HepG2 (cell line): ENCODE data around the gene WDR70. TPM values are rescaled to one million over a fixed set of nuclear protein-coding genes. Genes with fewer than 3 reads are reported as not detected.

Experiments
- ATAC-seq: fragments of 200-7000 bp; cut with Tn5 transposase; 3 replicates; pipeline ENCODE4 v1.9.1; 2020; ENCODE audit warnings: mild to moderate bottlenecking, moderate library complexity
- BruUV-seq: library from RNA; stranded (reverse); fragments of 400-500 nt; replicated peaks from 2 replicates; lab custom pipeline; 2021; lab: Mats Ljungman, UMichigan
- CTCF ChIA-PET: fragments of 300-600 bp; formaldehyde crosslinking; extraction: SDS; loops from one replicate; lab custom pipeline; 2021; ENCODE audit warnings: low total read pairs, inconsistent platforms, low intra/inter-chr PET ratio; lab: Yijun Ruan, JAX
- POLR2A ChIA-PET: fragments of 350-600 bp; sonication (Branson Sonifier 250); formaldehyde crosslinking; loops from one replicate; lab custom pipeline; 2020; ENCODE audit warnings: antibody characterized with exemption, inconsistent platforms; lab: Yijun Ruan, JAX
- DNase-seq: peaks from one replicate; pipeline ENCODE4 v3.0.0-alpha.2; 2015; ENCODE audit warnings: low spot score
- FAIRE-seq: peaks from 3 replicates; lab custom pipeline; 2011; peaks lifted over from hg19 to GRCh38; lab: Jason Lieb, UNC
- H2AFZ ChIP-seq: one replicate; pipeline ENCODE4 v1.6.1; 2011; ENCODE audit warnings: low read length, inconsistent platforms
- H3K27ac ChIP-seq: fragments of 300-600 bp; 3 replicates; pipeline ENCODE4 v1.8.0; 2011; ENCODE audit warnings: mixed run types, mild to moderate bottlenecking, mixed read lengths, low read length, inconsistent platforms; ENCODE audit not compliant: insufficient read depth; ENCODE audit errors: extremely low read length
- H3K27me3 ChIP-seq, 2 experiments: fragments of 200-600 bp in 1 of 2; 2 replicates in 1 of 2; 3 replicates in 1 of 2; pipeline versions ENCODE4 v1.6.0 to v1.8.0; 2011; ENCODE audit warnings: low read length in 2 of 2, mild to moderate bottlenecking in 2 of 2, moderate library complexity in 2 of 2, inconsistent platforms in 1 of 2; ENCODE audit not compliant: insufficient read depth in 2 of 2, control insufficient read depth in 1 of 2
- H3K36me3 ChIP-seq, 2 experiments: fragments of 200-600 bp in 1 of 2; replicated peaks in 1 of 2; 2 replicates in 1 of 2; 3 replicates in 1 of 2; pipeline versions ENCODE4 v1.5.1 to v1.8.0; 2011; ENCODE audit warnings: low read length in 2 of 2, inconsistent platforms in 1 of 2; ENCODE audit not compliant: insufficient read depth in 2 of 2, control insufficient read depth in 1 of 2
- H3K4me1 ChIP-seq: 2 replicates; pipeline ENCODE4 v1.5.1; 2012; ENCODE audit warnings: low read length, inconsistent platforms; ENCODE audit not compliant: insufficient read depth
- H3K4me2 ChIP-seq: 2 replicates; pipeline ENCODE4 v1.6.0; 2011; ENCODE audit warnings: low read depth, low read length, inconsistent platforms
- H3K4me3 ChIP-seq, 3 experiments: fragments of 200-600 bp in 1 of 3; sonication (generic), shearing (Covaris generic) in 1 of 3; replicated peaks in 1 of 3; 2 replicates each; pipeline ENCODE4 v1.5.1; 2011 to 2016; ENCODE audit warnings: low read length in 3 of 3, inconsistent platforms in 2 of 3, low read depth in 2 of 3, mild to moderate bottlenecking in 2 of 3, control low read depth in 1 of 3, mixed read lengths in 1 of 3; ENCODE audit not compliant: insufficient read depth in 1 of 3
- H3K79me2 ChIP-seq: one replicate; pipeline ENCODE4 v1.6.1; 2011; ENCODE audit warnings: low read length, inconsistent platforms; ENCODE audit not compliant: insufficient read depth
- H3K9ac ChIP-seq: 2 replicates; pipeline ENCODE4 v1.6.0; 2011; ENCODE audit warnings: mild to moderate bottlenecking, low read depth, low read length, inconsistent platforms; ENCODE audit not compliant: insufficient read depth
- H3K9me3 ChIP-seq: 2 replicates; pipeline ENCODE4 v1.5.1; 2012; ENCODE audit warnings: mild to moderate bottlenecking, low read length
- H4K20me1 ChIP-seq: 2 replicates; pipeline ENCODE4 v1.6.0; 2011; ENCODE audit warnings: inconsistent platforms, mild to moderate bottlenecking, low read length, moderate library complexity; ENCODE audit not compliant: insufficient read depth
- ATAD3A ChIP-seq: sonication (generic); formaldehyde crosslinking; IDR thresholded peaks from 2 replicates; pipeline ENCODE4 v1.4.0; 2020; ENCODE audit warnings: missing genetic modification reagents
- E2F2 ChIP-seq: sonication (generic); formaldehyde crosslinking; IDR thresholded peaks from 2 replicates; pipeline ENCODE4 v1.4.0; 2020; ENCODE audit warnings: missing genetic modification reagents, borderline replicate concordance
- EED ChIP-seq: sonication (generic); formaldehyde crosslinking; IDR thresholded peaks from 2 replicates; pipeline ENCODE4 v1.5.0; 2020; ENCODE audit warnings: mild to moderate bottlenecking, missing genetic modification reagents
- FOXK1 ChIP-seq: sonication (generic); formaldehyde crosslinking; IDR thresholded peaks from 2 replicates; pipeline ENCODE4 v1.4.0; 2020; ENCODE audit warnings: low read depth, missing genetic modification reagents, borderline replicate concordance
- GATAD2A ChIP-seq: IDR thresholded peaks from 2 replicates; pipeline ENCODE4 v1.6.1; 2016
- HCFC1 ChIP-seq: fragments of 150-350 bp; IDR thresholded peaks from 2 replicates; pipeline ENCODE4 v1.6.1; 2014; ENCODE audit warnings: low read depth, low read length
- HMG20A ChIP-seq: IDR thresholded peaks from 2 replicates; pipeline ENCODE4 v1.6.1; 2016; ENCODE audit warnings: borderline replicate concordance
- HNF4G ChIP-seq, 2 experiments: sonication (generic) in 1 of 2; formaldehyde crosslinking in 1 of 2; IDR thresholded peaks; 2 replicates each; pipeline versions ENCODE4 v1.4.0 to v1.6.1; 2011 to 2020; ENCODE audit warnings: borderline replicate concordance in 2 of 2, low read depth in 2 of 2, mild to moderate bottlenecking in 2 of 2, low read length in 1 of 2, missing genetic modification reagents in 1 of 2, moderate library complexity in 1 of 2
- IRF2 ChIP-seq: IDR thresholded peaks from 2 replicates; pipeline ENCODE4 v1.6.1; 2018; ENCODE audit warnings: missing genetic modification reagents, missing compliant biosample characterization
- KDM5A ChIP-seq: fragments of 200-600 bp; sonication (generic); IDR thresholded peaks from 2 replicates; pipeline ENCODE4 v1.7.0; 2018; ENCODE audit warnings: antibody characterized with exemption, mild to moderate bottlenecking, low read length, borderline replicate concordance
- MED13 ChIP-seq: sonication (generic); formaldehyde crosslinking; IDR thresholded peaks from 2 replicates; pipeline ENCODE4 v1.5.0; 2020; ENCODE audit warnings: missing genetic modification reagents
- NFYC ChIP-seq: IDR thresholded peaks from 2 replicates; pipeline ENCODE4 v1.6.1; 2016; ENCODE audit warnings: missing genetic modification reagents, missing compliant biosample characterization
- NR2C2 ChIP-seq: sonication (generic); formaldehyde crosslinking; IDR thresholded peaks from 2 replicates; pipeline ENCODE4 v1.4.0; 2020; ENCODE audit warnings: missing genetic modification reagents, mild to moderate bottlenecking, moderate library complexity, borderline replicate concordance
- POGZ ChIP-seq: sonication (generic); formaldehyde crosslinking; IDR thresholded peaks from 2 replicates; pipeline ENCODE4 v1.4.0; 2020; ENCODE audit warnings: mild to moderate bottlenecking, missing genetic modification reagents
- POLR2AphosphoS5 ChIP-seq: IDR thresholded peaks from 2 replicates; pipeline ENCODE4 v1.6.1; 2012; ENCODE audit warnings: low read depth, low read length
- RARA ChIP-seq: IDR thresholded peaks from 2 replicates; pipeline ENCODE4 v1.6.1; 2016; ENCODE audit warnings: missing genetic modification reagents, missing compliant biosample characterization
- SIX4 ChIP-seq: sonication (generic); formaldehyde crosslinking; IDR thresholded peaks from 2 replicates; pipeline ENCODE4 v1.4.0; 2020; ENCODE audit warnings: missing genetic modification reagents
- SNAPC2 ChIP-seq: sonication (generic); formaldehyde crosslinking; IDR thresholded peaks from 2 replicates; pipeline ENCODE4 v1.8.1; 2022; ENCODE audit warnings: mild to moderate bottlenecking, missing genetic modification reagents
- ZBTB10 ChIP-seq: sonication (generic); formaldehyde crosslinking; IDR thresholded peaks from 2 replicates; pipeline ENCODE4 v1.4.0; 2020; ENCODE audit warnings: missing genetic modification reagents, borderline replicate concordance
- ZFX ChIP-seq: sonication (generic); formaldehyde crosslinking; IDR thresholded peaks from 2 replicates; pipeline ENCODE4 v1.4.0; 2020; ENCODE audit warnings: mild to moderate bottlenecking, low read depth, missing genetic modification reagents, moderate library complexity
- ZNF230 ChIP-seq: sonication (generic); formaldehyde crosslinking; IDR thresholded peaks from 2 replicates; pipeline ENCODE4 v1.4.0; 2020; ENCODE audit warnings: mild to moderate bottlenecking, missing genetic modification reagents
- ZNF282 ChIP-seq: fragments of 450-650 bp; IDR thresholded peaks from 2 replicates; pipeline ENCODE4 v1.6.1; 2018; ENCODE audit not compliant: partially characterized antibody
- ZNF547 ChIP-seq: sonication (generic); formaldehyde crosslinking; IDR thresholded peaks from 2 replicates; pipeline ENCODE4 v1.5.1; 2020; ENCODE audit warnings: mild to moderate bottlenecking, missing genetic modification reagents
- ZNF629 ChIP-seq: sonication (generic); formaldehyde crosslinking; conservative IDR thresholded peaks from 2 replicates; pipeline ENCODE4 v1.5.0; 2020; ENCODE audit warnings: missing genetic modification reagents
- ZNF644 ChIP-seq: IDR thresholded peaks from 2 replicates; pipeline ENCODE4 v1.6.1; 2016; ENCODE audit warnings: low read depth
- ZSCAN9 ChIP-seq: IDR thresholded peaks from 2 replicates; pipeline ENCODE4 v1.6.1; 2016; ENCODE audit warnings: borderline replicate concordance
- WGBS: methylation state at CpG from one replicate; pipeline ENCODE4 v1.1.6; 2017; ENCODE audit warnings: low lambda C conversion rate; 5-methylcytosine and 5-hydroxymethylcytosine counted together
- in situ Hi-C: cut with HindIII; loops from 2 replicates; pipeline ENCODE4 v1.10.0; 2017; ENCODE audit warnings: low pct_unique_long_range_greater_than_20kb; ENCODE audit not compliant: extremely low pct_ligation_motif_present
- intact Hi-C: fragments of 100-400 bp; cut with micrococcal nuclease; formaldehyde crosslinking; loops from one replicate; pipeline ENCODE4 v1.10.0; 2022; ENCODE audit not compliant: unreplicated experiment
- polyA plus RNA-seq, 8 experiments: library from polyadenylated mRNA; depleted of rRNA in 3 of 8; stranded (reverse) in 7 of 8; unstranded in 1 of 8; fragments of >200 nt; fragmentation: Illumina TruSeq in 4 of 8; extraction: Trizol in 4 of 8; gene quantifications; 2 replicates each; pipeline versions ENCODE4 v1.2.1 to v1.2.3, GENCODE V29; 2011 to 2016; ENCODE audit warnings: low read depth in 4 of 8, missing spikeins in 1 of 8, mixed read lengths in 1 of 8; ENCODE audit not compliant: insufficient read depth in 1 of 8
- total RNA-seq, 5 experiments: library from RNA; depleted of rRNA; stranded (reverse); fragments of >200 nt; fragmentation: Illumina TruSeq; extraction: Trizol; gene quantifications; 2 replicates each; pipeline ENCODE4 v1.2.3, GENCODE V29; 2016; ENCODE audit warnings: low read depth in 1 of 5

Gene WDR70
- total and polyA plus RNA-seq, 2 of the 13 experiments (the other 11 are each of a cell fraction or from before 2014, with no cell fraction given): 14.6 to 30.6 TPM

- H2AFZ ChIP-seq: no peak overlapping the region
- in situ Hi-C loops: no loop called here
- H4K20me1 ChIP-seq: no peaks in the 10 kb centered on the region
- DNase-seq (peak; percentile 11), ATAC-seq (peak; percentile 89), FAIRE-seq (peak; percentile 21)
- H3K4me1 ChIP-seq: peaks cover 21% of the 10 kb centered on the region; the same call in 1 of the 2 replicates
- no peak overlapping the region for H3K9ac ChIP-seq
- H3K36me3 ChIP-seq: no peaks in the 10 kb centered on the region
- no peak overlapping the region for H3K4me2 ChIP-seq
- BruUV-seq: no TSS peak
- intact Hi-C loops: loop anchor here (5.0 kb wide), 1 partner anchor 422 kb away; no protein-coding TSS in a partner anchor
- H3K27ac ChIP-seq: no peak overlapping the region
- ChIA-PET POLR2A (no interaction called here), CTCF (no interaction called here)
- no peaks in the 10 kb centered on the region for H3K27me3 ChIP-seq
- no CpG with 5 or more reads among the region's 1 CpG for WGBS
- H3K4me3 ChIP-seq: no peak overlapping the region
- H3K9me3 ChIP-seq: peaks cover 16% of the 10 kb centered on the region
- no peaks in the 10 kb centered on the region for H3K79me2 ChIP-seq
- TF ChIP-seq GATAD2A: peak; percentile 58
- TF ChIP-seq ZFX (CRISPR knock-in tag): no peak
- TF ChIP-seq HNF4G (IDR thresholded peaks at IDR 0.05; ENCODE audit: borderline replicate concordance, low read depth, low read length): peak; percentile 49; the same call in 1 of the 2 replicates
- no peak for TF ChIP-seq HNF4G (CRISPR knock-in tag; IDR thresholded peaks at IDR 0.05; ENCODE audit: borderline replicate concordance, low read depth)
- peak; percentile 54; the same call in 1 of the 2 replicates for TF ChIP-seq RARA
- TF ChIP-seq FOXK1 (CRISPR knock-in tag): no peak
- no peak for TF ChIP-seq HCFC1
- TF ChIP-seq ZNF230 (CRISPR knock-in tag): no peak
- TF ChIP-seq SNAPC2 (CRISPR knock-in tag): no peak
- TF ChIP-seq MED13 (CRISPR knock-in tag): no peak
- TF ChIP-seq ZNF629: peak; percentile 88
- peak; percentile 32; the same call in 1 of the 2 replicates for TF ChIP-seq NR2C2 (CRISPR knock-in tag)
- no peak for TF ChIP-seq E2F2 (CRISPR knock-in tag)
- TF ChIP-seq EED (CRISPR knock-in tag): no peak
- no peak for TF ChIP-seq SIX4 (CRISPR knock-in tag)
- TF ChIP-seq ZSCAN9 (CRISPR knock-in tag): no peak
- no peak for TF ChIP-seq HMG20A (CRISPR knock-in tag)
- peak; percentile 87 for TF ChIP-seq ZNF644
- no peak for TF ChIP-seq POLR2AphosphoS5
- TF ChIP-seq KDM5A: no peak
- TF ChIP-seq ATAD3A (CRISPR knock-in tag): no peak
- no peak for TF ChIP-seq ZNF547 (CRISPR knock-in tag)
- no peak for TF ChIP-seq NFYC (CRISPR knock-in tag)
- TF ChIP-seq ZNF282: no peak
- peak; percentile 68 for TF ChIP-seq POGZ (CRISPR knock-in tag)
- TF ChIP-seq IRF2 (CRISPR knock-in tag): no peak
- no peak for TF ChIP-seq ZBTB10 (CRISPR knock-in tag)
These were observed 390.7 kb downstream of the WDR70 start for GRCh38 chr5:37769840-37770239.
